ENCODE results near the gene FAM24B.

Gene FAM24B

GRCh38 chr10:122822973-122823690, 56.2 kb downstream of the FAM24B start:
- no peak for DNase-seq

GRCh38 chr10:122821808-122822207, 57.6 kb downstream of the FAM24B start:
- DNase-seq, result no peak

- DNase-seq, result no peak
Measured at GRCh38 chr10:122815458-122815857, 63.9 kb downstream of the FAM24B start.

- DNase-seq, result no peak
Measured at GRCh38 chr10:122814493-122814892, 64.9 kb downstream of the FAM24B start.

- no peak for DNase-seq
Measured at GRCh38 chr10:122812751-122813150, 66.6 kb downstream of the FAM24B start.

GRCh38 chr10:122802282-122802681, 77.1 kb downstream of the FAM24B start:
- DNase-seq, result no peak
